ENCODE data around the gene MVP.

GRCh38 chr16:29836623-29837022, 16.4 kb downstream of the MVP start:
- TF ChIP-seq CTCF (IDR thresholded peaks at IDR 0.05) (no peak), POLR2A (IDR thresholded peaks at IDR 0.05) (no peak), EP300 (IDR thresholded peaks at IDR 0.05) (no peak), POLR2AphosphoS5 (IDR thresholded peaks at IDR 0.05) (no peak)

Data from sigmoid colon (tissue), 4 donors.